GM19438 (cell line): ENCODE data around the gene TIMM50.

Experiments
- ATAC-seq: cut with Tn5 transposase; IDR thresholded peaks from one replicate; pipeline ENCODE4 v1.9.1; 2021; ENCODE audit warnings: low read depth; ENCODE audit not compliant: unreplicated experiment

The TIMM50 gene

DNA sequence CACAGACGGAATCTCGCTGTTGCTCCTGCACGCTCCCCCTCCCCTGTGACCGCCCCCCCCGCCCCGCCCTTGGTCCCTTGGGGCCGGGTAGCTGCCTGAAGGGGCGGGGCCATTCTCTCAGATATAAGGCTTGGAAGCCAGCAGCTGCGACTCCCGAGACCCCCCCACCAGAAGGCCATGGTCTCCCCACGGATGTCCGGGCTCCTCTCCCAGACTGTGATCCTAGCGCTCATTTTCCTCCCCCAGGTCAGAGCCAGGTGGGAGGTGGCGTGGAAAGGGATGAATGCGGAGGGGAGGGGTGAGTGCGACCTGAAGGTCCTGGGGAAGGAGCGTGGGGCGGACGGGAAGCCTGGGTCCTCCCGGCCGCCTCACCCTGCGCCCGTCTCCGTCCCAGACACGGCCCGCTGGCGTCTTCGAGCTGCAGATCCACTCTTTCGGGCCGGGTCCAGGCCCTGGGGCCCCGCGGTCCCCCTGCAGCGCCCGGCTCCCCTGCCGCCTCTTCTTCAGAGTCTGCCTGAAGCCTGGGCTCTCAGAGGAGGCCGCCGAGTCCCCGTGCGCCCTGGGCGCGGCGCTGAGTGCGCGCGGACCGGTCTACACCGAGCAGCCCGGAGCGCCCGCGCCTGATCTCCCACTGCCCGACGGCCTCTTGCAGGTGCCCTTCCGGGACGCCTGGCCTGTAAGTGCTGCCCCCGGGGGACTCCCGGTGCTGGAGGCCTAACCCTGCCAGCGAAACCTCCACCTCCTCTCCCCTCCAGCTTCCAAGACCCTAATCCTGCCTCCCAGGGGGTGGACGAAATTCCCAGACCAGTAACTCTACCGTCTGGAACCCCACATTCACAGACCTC is 18.4 kb downstream of the TIMM50 start, which contains the start of gene DLL3:
DLL3 (plus strand) TSS at position 150 of the 845 bp plus-strand sequence; CDS start at position 178, 28 bp downstream.
- no peak for ATAC-seq

DNA sequence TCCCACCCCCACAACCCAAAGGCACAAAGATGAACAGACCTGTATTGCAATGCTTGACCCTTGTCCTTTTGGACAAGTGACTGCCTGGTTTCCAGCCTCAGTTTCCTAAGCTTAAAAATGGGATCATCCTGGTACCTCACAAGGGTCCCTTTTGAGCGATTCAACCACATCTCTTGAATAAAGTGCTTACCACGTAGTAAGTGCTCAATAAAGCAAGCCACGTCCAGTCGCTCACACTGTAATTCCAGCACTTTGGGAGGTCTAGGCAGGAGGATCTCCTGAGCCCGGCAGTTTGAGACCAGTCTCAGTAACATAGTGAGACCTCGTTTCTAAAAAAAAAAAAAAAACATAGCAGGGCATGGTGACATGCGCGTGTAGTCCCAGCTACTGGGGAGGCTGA is 19.3 kb downstream of the TIMM50 start:
- no peak for ATAC-seq

DNA sequence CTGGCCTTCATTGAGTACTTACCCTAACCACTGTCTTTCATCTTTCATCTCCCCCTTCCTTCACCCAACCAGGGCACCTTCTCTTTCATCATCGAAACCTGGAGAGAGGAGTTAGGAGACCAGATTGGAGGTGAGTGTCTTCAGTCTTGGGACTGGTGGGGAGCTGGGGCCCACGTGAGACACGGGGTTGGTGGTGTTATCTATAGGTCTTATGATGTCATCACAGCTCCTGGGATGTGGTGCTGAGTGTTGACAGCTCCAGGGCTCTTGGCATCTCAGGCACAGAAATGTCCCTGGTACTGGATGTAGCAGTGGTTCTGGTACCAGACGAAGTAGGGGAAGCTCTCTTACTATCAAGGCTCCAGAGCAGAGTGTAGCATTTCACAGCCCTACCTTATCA is 19.9 kb downstream of the TIMM50 start:
- ATAC-seq: no peak

DNA sequence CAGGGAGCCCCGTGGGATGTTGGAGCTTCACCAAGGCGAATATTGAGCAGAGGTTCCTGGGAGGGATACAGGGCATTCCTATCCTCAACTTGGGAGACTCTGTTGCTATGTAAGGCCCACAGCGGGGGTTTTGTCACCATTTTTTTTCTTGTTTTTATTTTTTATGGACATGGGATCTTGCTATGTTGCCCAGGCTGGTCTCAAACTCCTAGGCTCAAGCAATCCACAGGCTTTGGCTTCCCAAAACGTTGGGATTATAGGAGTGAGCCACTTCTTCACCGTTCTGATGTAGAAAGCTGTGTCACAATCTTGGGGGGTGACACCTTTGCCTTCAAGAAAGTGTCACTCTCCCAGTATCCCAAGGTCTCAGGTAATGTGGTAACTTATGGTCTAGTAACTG is 20.7 kb downstream of the TIMM50 start:
- ATAC-seq: no peak

DNA sequence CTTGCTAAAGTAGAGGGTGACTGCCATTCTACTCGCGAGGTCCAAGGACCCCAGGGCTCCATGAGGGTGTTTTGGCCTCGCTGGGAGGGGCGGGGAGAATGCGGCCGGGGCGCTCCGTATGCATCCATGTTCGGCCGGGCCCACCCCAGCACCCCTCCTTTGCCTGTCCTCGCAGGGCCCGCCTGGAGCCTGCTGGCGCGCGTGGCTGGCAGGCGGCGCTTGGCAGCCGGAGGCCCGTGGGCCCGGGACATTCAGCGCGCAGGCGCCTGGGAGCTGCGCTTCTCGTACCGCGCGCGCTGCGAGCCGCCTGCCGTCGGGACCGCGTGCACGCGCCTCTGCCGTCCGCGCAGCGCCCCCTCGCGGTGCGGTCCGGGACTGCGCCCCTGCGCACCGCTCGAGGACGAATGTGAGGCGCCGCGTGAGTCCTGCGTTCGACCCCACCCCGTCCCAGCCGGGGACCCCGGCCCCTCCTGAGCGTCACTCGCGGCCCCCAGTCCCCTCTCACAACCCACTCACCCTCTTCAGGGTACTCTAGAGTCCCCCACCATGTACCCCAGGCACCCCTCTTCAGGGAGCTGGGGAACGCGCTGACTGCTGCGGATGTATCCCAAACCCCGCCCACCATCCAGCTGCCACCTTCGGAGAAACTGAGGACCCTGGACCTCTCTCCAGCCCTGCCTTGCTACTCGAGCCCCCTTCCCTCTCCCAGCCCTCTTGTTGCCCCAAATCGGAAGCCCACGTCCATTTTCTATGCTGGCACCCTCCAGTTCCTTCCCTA is 22.2 kb downstream of the TIMM50 start:
- no peak for ATAC-seq

DNA sequence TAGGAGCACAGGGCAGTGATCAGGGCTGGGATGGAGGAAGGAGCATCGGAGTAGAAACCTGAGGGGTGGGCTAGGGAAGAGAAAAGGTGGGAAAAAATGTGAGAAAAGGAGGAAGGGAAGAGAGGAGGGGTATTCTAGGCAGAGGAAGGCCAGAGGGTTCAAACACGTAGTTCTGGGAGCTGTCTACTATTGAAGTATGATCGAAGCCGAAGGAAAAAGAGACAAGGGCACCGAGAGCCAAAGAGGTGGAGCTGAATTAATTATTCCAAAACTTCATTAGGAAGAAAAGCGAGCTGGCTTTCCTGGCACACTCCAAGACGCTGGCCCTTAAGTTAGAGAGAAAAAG is 25.9 kb downstream of the TIMM50 start:
- ATAC-seq: no peak

DNA sequence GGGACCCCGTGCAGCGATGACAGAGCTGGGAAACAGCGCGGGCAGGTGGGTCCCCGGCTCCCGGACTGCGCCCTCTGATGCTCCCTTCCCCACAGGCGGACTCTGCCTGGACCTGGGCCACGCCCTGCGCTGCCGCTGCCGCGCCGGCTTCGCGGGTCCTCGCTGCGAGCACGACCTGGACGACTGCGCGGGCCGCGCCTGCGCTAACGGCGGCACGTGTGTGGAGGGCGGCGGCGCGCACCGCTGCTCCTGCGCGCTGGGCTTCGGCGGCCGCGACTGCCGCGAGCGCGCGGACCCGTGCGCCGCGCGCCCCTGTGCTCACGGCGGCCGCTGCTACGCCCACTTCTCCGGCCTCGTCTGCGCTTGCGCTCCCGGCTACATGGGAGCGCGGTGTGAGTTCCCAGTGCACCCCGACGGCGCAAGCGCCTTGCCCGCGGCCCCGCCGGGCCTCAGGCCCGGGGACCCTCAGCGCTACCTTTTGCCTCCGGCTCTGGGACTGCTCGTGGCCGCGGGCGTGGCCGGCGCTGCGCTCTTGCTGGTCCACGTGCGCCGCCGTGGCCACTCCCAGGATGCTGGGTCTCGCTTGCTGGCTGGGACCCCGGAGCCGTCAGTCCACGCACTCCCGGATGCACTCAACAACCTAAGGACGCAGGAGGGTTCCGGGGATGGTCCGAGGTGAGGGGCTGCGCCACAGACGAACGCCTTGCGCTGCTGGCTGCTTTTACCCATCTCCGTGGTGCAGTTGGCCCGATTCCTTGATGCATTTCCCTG is 26.5 kb downstream of the TIMM50 start:
- ATAC-seq: no peak

DNA sequence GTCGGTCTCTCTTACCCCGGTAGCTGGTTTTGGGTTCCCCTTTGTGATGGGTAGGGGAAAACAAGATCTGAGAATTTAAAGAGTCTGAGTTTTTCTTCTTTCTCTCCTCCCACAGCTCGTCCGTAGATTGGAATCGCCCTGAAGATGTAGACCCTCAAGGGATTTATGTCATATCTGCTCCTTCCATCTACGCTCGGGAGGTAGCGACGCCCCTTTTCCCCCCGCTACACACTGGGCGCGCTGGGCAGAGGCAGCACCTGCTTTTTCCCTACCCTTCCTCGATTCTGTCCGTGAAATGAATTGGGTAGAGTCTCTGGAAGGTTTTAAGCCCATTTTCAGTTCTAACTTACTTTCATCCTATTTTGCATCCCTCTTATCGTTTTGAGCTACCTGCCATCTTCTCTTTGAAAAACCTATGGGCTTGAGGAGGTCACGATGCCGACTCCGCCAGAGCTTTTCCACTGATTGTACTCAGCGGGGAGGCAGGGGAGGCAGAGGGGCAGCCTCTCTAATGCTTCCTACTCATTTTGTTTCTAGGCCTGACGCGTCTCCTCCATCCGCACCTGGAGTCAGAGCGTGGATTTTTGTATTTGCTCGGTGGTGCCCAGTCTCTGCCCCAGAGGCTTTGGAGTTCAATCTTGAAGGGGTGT is 27.2 kb downstream of the TIMM50 start:
- ATAC-seq: no peak

DNA sequence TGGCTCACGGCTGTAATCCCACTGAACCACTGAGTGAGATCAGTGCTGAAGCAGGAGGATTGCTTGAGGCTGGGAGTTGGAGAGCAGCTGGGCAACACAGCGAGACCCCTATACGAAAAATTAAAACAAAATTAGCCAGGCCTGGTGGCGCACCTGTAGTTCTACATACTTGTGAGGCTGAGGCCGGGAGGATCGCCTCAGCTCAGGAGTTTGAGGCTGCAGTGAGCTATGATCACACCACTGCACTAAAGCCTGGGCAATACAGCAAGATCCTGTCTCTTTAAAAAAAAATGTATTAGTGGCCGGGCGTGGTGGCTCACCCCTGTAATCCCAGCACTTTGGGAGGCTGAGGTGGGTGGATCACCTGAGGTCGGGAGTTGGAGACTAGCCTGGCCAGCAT is 28.0 kb downstream of the TIMM50 start:
- ATAC-seq: no peak

DNA sequence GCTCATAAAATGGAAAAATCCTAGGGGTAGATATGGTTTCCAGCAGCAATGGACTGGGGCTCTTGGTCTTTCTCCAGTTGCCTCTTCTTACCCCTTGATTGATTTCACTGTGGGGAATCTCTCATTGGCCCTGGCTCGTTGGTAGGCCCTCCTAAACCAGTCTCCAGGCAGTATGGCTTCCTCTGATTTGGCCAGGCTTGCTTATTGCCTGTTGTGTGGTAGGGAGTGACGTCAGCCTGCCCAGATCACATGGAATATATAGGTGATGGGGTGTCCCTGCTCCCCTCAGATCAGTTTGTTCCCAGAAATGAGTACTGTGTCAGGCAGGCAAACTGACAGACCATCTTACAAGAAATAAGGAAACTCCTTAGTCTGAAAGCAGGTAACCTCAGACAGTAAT is 28.6 kb downstream of the TIMM50 start:
- ATAC-seq: no peak

DNA sequence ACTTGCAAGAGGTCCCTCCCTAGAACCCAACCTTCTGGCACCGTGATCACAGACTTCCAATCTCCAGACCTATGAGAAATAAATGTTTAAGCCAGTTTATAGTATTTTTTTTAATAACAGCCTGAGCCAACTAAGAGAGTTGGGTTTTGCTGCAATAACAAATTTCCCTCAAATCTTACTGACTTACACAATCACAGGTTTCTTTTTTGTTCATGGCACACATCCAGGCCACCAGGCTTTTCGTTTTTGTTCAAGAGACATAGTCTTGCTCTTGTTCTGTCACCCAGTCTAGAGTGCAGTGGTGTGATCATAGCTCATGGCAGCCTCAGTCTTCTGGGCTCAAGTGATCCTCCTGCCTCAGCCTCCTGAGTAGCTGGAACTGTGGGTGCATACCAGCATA is 32.4 kb downstream of the TIMM50 start:
- ATAC-seq: no peak

DNA sequence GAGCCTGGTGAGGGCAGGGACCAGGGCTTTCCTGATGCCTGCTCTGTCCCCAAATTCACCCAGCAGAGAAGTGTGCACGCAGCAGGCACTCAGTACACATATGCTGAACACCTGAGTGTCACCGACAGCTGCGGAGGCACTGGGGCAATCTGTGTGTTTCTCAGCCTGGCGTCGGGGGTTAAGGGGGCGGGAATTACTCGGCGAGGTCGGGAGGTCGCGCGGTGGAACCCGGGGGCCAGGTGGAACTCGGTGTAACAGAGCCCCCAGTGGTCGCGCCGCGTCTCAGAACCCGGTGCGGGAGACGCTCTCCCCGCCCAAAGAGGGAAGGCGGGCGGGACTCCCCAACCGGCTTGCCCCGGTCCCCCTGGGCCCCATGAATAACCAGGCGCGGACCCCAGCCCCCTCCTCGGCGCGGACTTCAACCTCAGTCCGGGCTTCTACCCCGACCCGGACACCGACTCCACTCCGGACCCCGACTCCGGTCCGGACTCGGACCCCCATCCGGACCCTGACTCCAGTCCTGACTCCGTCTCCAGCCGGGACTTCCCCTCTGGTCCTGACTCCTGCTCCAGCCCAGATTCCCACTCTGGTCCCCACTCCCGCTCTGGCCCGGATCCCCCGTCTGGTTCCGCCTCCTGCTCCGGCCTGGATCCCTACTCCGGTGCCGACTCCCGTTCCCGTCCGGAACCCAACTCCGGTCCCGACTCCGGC is 34.4 kb downstream of the TIMM50 start, which contains the start of gene SELENOV:
SELENOV (plus strand) TSS at position 300 of the 711 bp plus-strand sequence; CDS start at position 374, 74 bp downstream.
- no peak for ATAC-seq

DNA sequence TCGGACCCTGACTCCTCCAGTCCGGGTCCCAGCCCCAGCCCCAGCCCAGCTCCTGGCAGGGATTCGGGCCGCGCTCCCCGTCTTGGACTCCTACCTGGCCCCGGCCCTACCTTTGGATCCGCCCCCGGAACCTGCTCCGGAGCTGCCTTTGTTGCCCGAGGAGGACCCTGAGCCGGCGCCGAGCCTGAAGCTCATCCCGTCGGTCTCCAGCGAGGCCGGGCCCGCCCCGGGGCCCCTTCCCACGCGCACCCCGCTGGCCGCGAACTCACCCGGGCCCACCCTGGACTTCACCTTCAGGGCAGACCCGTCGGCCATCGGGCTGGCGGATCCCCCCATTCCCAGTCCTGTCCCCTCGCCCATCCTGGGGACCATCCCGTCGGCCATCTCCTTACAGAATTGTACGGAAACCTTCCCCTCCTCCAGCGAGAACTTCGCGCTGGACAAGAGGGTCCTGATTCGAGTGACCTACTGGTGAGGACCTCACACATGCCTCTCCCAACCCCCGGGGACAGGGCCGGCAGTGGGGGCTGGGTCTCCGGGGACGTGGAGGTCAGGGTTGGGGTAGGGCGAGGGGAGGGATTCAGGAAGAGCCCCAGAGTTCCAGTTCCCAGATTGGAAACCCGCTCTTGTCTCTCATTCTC is 35.0 kb downstream of the TIMM50 start:
- ATAC-seq: no peak

DNA sequence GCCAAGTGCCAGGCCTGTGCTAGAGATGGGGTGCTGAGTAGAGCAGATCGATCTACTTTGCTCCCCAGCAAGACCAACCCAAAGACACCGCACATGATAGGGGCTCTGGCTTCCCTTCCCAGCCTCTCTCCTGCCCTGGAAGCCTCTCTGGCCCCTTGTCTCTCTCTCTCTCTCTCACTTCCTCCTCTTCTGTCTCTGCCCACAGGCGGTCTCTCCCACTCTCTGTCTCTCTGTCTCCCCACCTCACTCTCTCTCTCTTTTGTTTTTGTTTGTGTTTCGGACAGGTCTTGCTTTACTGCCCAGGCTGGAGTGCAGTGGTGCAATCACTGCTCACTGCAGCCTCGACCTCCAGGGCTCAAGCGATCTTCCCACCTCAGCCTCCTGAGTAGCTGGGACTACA is 35.6 kb downstream of the TIMM50 start:
- no peak for ATAC-seq

DNA sequence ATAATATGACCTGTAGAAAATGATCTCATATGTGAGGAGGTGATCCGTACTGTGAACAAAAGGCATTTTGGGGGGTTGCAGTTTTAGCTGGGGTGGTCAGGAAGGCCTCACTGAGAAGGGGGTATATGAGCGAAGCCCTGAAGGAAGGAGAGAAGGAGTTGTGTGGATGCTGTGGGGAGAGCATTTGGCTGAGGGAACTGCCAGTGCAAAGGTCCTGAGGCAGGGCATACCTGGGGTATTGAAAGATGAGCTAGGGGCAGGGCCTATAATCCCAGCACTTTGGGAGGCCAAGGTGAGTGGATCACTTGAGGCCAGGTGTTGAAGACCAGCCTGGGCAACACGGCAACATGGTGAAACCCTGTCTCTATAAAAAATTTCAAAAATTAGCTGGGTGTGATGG is 36.8 kb downstream of the TIMM50 start:
- no peak for ATAC-seq

DNA sequence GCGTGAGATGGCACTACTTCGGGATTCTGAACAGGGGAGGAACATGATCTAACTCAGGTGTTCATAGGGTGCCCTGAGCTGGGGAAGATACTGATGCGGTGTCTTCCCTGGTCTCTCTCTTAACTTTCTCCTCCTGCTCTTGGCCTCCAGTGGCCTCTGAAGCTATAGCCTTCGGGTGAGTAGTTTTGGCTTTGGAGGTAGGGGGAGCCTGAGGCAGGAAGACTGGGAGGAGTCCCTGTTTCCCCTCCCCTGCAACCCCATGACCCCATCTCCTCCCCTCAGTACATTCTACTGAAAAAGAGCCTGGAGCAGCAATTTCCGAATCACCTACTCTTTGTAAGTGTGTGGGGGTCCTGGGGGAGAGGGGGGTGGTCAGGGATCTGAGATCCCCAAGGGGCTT is 37.8 kb downstream of the TIMM50 start:
- ATAC-seq: no peak

DNA sequence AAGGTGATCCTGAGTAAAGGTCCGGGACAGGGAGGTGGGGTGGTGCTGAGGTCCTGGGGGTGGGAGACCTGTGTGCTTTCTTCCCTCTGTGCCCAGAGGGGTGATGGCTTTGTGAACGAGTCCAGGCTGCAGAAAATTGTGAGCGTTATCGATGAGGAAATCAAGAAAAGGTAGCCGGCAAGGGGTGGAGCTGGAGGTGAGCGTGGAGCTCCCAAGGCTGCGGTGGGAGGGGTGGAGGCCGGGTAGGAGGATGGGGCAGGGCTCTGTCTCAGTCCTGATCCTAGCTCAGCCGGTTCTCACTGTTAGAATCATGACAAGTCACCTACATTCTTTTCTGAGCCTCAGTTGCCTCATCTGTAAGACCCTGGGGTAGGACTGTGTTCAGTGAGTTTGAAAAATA is 38.3 kb downstream of the TIMM50 start:
- ATAC-seq: no peak

DNA sequence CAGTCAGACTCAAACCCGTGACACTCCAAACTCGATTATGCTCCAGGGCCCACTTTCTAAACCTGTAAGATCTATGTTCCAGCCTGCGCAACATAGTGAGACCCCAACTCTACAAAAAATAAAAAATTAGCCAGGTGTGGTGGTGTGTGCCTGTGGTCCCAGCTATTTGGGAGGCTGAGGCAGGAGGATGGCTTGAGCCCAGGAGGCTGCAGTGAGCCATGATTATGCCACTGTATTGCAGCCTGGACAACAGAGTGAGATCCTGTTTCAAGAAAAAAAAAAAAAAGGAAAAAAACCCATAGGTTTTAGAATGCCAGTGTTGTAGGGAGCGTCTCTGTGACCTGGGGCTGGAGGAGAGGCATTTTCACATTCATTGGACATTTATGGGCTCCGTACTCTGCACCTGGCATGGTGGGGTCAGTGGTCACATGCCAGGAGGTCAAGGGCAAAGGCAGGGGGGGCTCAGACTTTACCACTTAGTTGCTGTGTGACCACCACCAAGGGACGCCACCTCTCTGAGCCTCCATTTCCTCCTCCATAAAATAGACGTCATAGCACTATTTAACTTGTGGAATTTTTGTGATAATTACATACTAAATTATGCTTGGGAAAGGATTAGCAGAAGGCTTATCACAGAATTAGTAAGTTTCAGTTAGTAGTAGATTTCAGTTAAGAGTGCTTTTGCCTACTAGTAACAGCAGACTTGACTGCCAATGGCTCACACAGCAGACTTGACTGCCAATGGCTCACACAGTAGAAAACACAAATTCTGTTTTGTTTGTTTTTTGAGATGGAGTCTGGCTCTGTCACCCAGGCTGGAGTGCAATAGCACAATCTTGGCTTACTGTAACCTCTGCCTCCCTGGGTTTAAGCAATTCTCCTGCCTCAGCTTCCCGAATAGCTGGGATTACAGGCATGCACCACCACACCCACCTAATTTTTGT is 40.2 kb downstream of the TIMM50 start:
- no peak for ATAC-seq
